ENCODE data around the gene ZDHHC1. TPM values are rescaled to one million over a fixed set of nuclear protein-coding genes. Genes with fewer than 3 reads are reported as not detected.

The ZDHHC1 gene
- total and polyA plus RNA-seq, 2 donors (not counting 3 experiments of a cell fraction or from before 2014, with no cell fraction given) = 11.4 to 14.4 TPM

GRCh38 chr16:67425580-67425979 is 9.3 kb upstream of the ZDHHC1 start:
- Histone ChIP-seq H2AFZ (ENCODE audit: low read depth, low read length) (no peak overlapping the region), H3K27ac (ENCODE audit: insufficient read depth, low read depth, low read length) (no peak overlapping the region), H3K4me3 (replicated peaks in 1 of 3; ENCODE audit: insufficient read depth in 1 of 3, low read depth in 1 of 3, low read length in 3 of 3) (no peak overlapping the region), H3K79me2 (ENCODE audit: control insufficient read depth, insufficient read depth, low read length) (no peaks in the 10 kb centered on the region), H4K20me1 (replicated peaks; ENCODE audit: control insufficient read depth, extremely low read depth, insufficient read depth, low read length) (no peaks in the 10 kb centered on the region), H3K4me1 (ENCODE audit: control insufficient read depth, extremely low read depth, insufficient read depth, low read length) (peaks cover 4% of the 10 kb centered on the region), H3K9me1 (replicated peaks; ENCODE audit: control insufficient read depth, extremely low read depth, insufficient read depth, low read length) (no peaks in the 10 kb centered on the region), H3K36me3 (ENCODE audit: control insufficient read depth in 2 of 2, extremely low read depth in 1 of 2, insufficient read depth in 2 of 2, low read length in 2 of 2) (no peaks in the 10 kb centered on the region), H3K4me2 (ENCODE audit: insufficient read depth, low read length) (no peak overlapping the region), H3K9me3 (replicated peaks; ENCODE audit: control insufficient read depth, insufficient read depth, low read length) (no peaks in the 10 kb centered on the region), H3K9ac (replicated peaks; ENCODE audit: extremely low read depth, insufficient read depth, low read length) (no peak overlapping the region), H3K27me3 (ENCODE audit: control insufficient read depth in 2 of 2, insufficient read depth in 2 of 2, low read length in 2 of 2) (peaks cover 36 to 47% of the 10 kb centered on the region in 2 experiments)
- DNase-seq (ENCODE audit: low read depth, low spot score) (no peak), FAIRE-seq (no peak)
- BruUV-seq (replicated peaks) = no TSS peak
- dilution Hi-C loops (cut with MboI; ENCODE audit: extremely low pct_ligation_motif_present, low sequenced_read_pairs) = no loop called here
- no peak for TF ChIP-seq JUN (IDR thresholded peaks at IDR 0.05; ENCODE audit: borderline replicate concordance, insufficient read depth, insufficient read length, low read depth)
- no peak for TF ChIP-seq CTCF (IDR thresholded peaks at IDR 0.05; ENCODE audit: extremely low read depth in 1 of 2, insufficient read depth in 1 of 2, low read depth in 1 of 2, low read length in 2 of 2)
- peak; percentile 43 for TF ChIP-seq EZH2 (IDR thresholded peaks at IDR 0.05; ENCODE audit: borderline replicate concordance, low read depth, low read length, severe bottlenecking)
- POLR2A ChIA-PET = no interaction called here
- CTCF ChIA-PET = interaction anchor here (0.9 to 9.0 kb wide), 4 partner anchors 19 to 38 kb away, joined by 3 to 201 read pairs (median 4); no protein-coding TSS in a partner anchor
- intact Hi-C loops (cut with micrococcal nuclease) = no loop called here

GRCh38 chr16:67425061-67425460 is 8.8 kb upstream of the ZDHHC1 start:
- dilution Hi-C loops (cut with MboI; ENCODE audit: extremely low pct_ligation_motif_present, low sequenced_read_pairs) (no loop called here), intact Hi-C loops (cut with micrococcal nuclease) (no loop called here)
- CTCF ChIA-PET = interaction anchor here (0.9 to 9.0 kb wide), 4 partner anchors 19 to 89 kb away, joined by 3 to 201 read pairs (median 4); no protein-coding TSS in a partner anchor
- Histone ChIP-seq H3K36me3 (ENCODE audit: control insufficient read depth in 2 of 2, extremely low read depth in 1 of 2, insufficient read depth in 2 of 2, low read length in 2 of 2) (no peaks in the 10 kb centered on the region), H3K4me1 (ENCODE audit: control insufficient read depth, extremely low read depth, insufficient read depth, low read length) (no peaks in the 10 kb centered on the region), H3K4me2 (ENCODE audit: insufficient read depth, low read length) (no peak overlapping the region), H3K27ac (ENCODE audit: insufficient read depth, low read depth, low read length) (no peak overlapping the region), H3K9me3 (replicated peaks; ENCODE audit: control insufficient read depth, insufficient read depth, low read length) (no peaks in the 10 kb centered on the region), H2AFZ (ENCODE audit: low read depth, low read length) (no peak overlapping the region), H4K20me1 (replicated peaks; ENCODE audit: control insufficient read depth, extremely low read depth, insufficient read depth, low read length) (no peaks in the 10 kb centered on the region), H3K9me1 (replicated peaks; ENCODE audit: control insufficient read depth, extremely low read depth, insufficient read depth, low read length) (no peaks in the 10 kb centered on the region), H3K27me3 (ENCODE audit: control insufficient read depth in 2 of 2, insufficient read depth in 2 of 2, low read length in 2 of 2) (peaks cover 31 to 43% of the 10 kb centered on the region in 2 experiments), H3K9ac (replicated peaks; ENCODE audit: extremely low read depth, insufficient read depth, low read length) (no peak overlapping the region), H3K4me3 (replicated peaks in 1 of 3; ENCODE audit: insufficient read depth in 1 of 3, low read depth in 1 of 3, low read length in 3 of 3) (no peak overlapping the region), H3K79me2 (ENCODE audit: control insufficient read depth, insufficient read depth, low read length) (no peaks in the 10 kb centered on the region)
- no TSS peak for BruUV-seq (replicated peaks)
- FAIRE-seq (no peak), DNase-seq (ENCODE audit: low read depth, low spot score) (no peak)
- POLR2A ChIA-PET = no interaction called here
- TF ChIP-seq FOS (IDR thresholded peaks at IDR 0.05; ENCODE audit: borderline replicate concordance, insufficient read depth, low read length) = no peak
